GM19468 (cell line): ENCODE measurements around the gene NBEAL2.

Experiments used
- ATAC-seq: cut with Tn5 transposase; IDR thresholded peaks from one replicate; pipeline ENCODE4 v1.9.1; 2021; ENCODE audit warnings: mild to moderate bottlenecking, moderate library complexity, moderate number of reproducible peaks; ENCODE audit not compliant: unreplicated experiment; ENCODE audit errors: extremely low read depth

The NBEAL2 gene

GRCh38 chr3:46978985-46979944 lies at the start of gene NBEAL2:
NBEAL2 (plus strand) TSS chr3:46979666; CDS start chr3:46979862, 196 bp downstream.
- peak; percentile 64 for ATAC-seq

- no peak for ATAC-seq
Observed at GRCh38 chr3:46930166-46930944, 49.1 kb upstream of the NBEAL2 start.

- no peak for ATAC-seq
Observed at GRCh38 chr3:46930945-46931403, 48.5 kb upstream of the NBEAL2 start.

GRCh38 chr3:46931631-46932331 lies 47.7 kb upstream of the NBEAL2 start:
- ATAC-seq, result no peak

- ATAC-seq, result no peak
Observed at GRCh38 chr3:46932455-46933225, 46.8 kb upstream of the NBEAL2 start.

GRCh38 chr3:46933261-46933660 lies 46.2 kb upstream of the NBEAL2 start:
- ATAC-seq, result no peak

GRCh38 chr3:46934072-46934471 lies 45.4 kb upstream of the NBEAL2 start:
- ATAC-seq, result no peak

GRCh38 chr3:46934498-46935167 lies 44.8 kb upstream of the NBEAL2 start:
- ATAC-seq, result no peak

GRCh38 chr3:46935168-46935858 lies 44.2 kb upstream of the NBEAL2 start:
- no peak for ATAC-seq

GRCh38 chr3:46935989-46936558 lies 43.4 kb upstream of the NBEAL2 start:
- ATAC-seq, result no peak

GRCh38 chr3:46936733-46937250 lies 42.7 kb upstream of the NBEAL2 start:
- no peak for ATAC-seq

GRCh38 chr3:46938118-46938517 lies 41.3 kb upstream of the NBEAL2 start:
- no peak for ATAC-seq

GRCh38 chr3:46939578-46940445 lies 39.7 kb upstream of the NBEAL2 start:
- no peak for ATAC-seq

- ATAC-seq, result no peak
Observed at GRCh38 chr3:46942076-46942475, 37.4 kb upstream of the NBEAL2 start.

- no peak for ATAC-seq
Observed at GRCh38 chr3:46942481-46943236, 36.8 kb upstream of the NBEAL2 start.
